HG03354 (cell line): ENCODE data around the gene PALD1.
"Not testable (repeated sequence)": the region's sequence is repeated elsewhere in the genome, so short reads cannot be mapped to it uniquely, and the experiment has no call there.

Source experiments
- ATAC-seq: cut with Tn5 transposase; IDR thresholded peaks from one replicate; pipeline ENCODE4 v1.9.1; 2021; ENCODE audit warnings: mild to moderate bottlenecking; ENCODE audit not compliant: unreplicated experiment, poor library complexity, severe bottlenecking

The PALD1 gene

DNA sequence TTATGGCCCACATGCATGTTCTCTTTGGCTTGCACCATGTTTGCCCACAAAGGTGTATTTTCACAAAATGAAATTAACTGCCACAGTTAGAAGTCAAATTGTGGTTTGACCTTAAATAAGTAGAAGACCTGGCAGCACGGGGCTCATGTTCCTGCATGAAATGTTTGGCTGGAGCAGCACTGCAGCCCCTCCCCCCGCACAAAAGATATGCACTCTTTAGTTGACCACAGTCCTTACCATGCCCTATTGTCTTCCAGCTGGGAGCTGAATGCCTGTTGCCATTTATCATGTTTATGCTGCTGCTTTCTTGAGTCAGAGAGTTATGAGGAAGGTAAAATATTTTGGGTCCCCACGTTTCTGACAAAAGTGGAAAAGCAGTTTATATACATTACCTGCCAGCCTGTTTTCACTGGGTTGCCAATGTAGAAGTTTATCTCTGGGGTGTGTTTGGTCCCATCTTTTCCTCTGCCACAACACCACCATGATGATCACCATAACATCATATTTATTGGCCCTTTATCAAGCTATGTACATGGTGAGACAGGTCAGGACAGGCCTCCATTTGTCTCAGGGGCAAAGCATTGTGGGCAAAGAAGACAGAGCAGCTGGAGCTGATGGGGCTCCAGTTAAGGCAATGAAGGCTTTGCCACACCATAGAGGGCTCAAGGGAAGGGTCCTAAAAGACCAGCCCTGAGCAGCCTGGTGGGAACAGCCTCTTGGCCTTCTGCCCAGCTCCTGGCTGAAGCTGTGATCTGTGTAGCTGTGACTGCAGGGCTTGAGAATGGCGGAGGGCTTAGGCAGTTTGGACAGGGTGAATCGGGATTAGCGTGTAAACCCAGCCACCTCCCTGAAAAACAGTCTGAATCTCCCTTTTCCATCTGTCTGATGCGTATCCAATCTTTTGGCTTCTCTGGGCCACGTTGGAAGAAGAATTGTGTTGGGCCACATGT, 118.6 kb downstream of the PALD1 start:
- ATAC-seq, result no peak

DNA sequence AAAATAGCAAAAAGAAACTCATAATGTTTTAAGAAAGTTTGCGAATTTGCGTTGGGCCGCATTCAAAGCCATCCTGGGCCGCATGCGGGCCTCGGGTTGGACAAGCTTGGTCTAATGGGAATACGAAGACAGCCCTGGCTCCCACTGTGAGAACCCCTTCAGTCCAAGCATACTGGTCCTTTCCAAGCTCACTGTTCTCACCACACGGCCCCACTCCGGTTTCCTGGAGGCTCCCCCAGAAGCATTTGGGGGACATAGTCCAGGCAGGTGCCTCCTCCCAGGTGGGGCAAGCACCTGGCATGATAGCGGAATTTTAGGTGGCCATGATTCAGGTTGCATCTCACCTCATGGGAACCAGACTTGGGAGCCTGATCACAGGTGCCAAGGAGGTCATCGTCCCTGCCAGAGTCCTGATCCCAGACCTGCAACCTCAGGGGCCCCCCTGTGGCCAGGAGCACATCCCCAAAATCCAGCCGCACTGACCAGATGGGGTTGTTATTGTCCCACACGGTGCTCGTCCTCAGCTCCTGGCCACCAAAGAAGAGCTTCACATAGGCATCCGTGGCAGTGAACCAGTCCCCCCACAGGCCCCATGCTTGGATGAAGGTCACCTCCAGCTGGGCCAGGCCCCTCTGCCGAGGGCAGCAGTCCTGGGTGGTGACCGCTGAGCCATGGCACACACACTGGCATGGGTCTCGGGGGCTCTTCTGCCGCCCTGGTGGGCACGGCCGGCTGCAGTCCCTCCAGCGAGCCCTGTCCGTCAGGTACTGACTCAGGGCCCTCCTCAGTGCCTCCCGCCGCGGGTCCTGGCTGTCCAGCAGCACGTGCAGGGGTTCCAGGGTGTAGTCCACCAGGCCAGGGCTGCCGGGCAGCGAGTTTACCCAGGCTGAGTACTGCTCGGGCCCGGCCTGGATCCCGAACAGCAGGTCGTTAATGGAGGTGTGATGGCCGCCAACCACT, 119.6 kb downstream of the PALD1 start:
- ATAC-seq, result no peak

DNA sequence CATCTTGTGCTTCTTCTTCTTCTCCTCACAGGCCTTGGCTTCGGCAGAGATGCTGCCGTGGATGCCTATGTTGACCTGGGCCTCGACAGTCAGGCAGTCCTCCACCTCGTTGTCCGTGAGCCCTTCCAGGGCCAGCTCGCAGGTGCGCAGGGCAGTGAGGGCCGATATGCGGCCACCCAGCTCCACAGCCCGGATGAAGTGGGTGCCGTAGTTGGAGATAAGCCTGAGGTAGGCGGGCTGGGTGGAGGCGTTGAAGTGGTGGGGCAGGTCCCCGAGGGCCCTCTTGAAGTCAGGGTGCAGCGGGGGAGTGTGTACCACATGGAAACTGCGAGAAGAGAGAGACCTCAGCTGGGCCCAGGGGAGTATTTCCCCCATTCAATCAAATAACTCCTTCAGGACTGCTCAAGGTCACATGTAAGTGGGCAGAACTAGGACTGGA, 120.3 kb downstream of the PALD1 start:
- ATAC-seq, result no peak

DNA sequence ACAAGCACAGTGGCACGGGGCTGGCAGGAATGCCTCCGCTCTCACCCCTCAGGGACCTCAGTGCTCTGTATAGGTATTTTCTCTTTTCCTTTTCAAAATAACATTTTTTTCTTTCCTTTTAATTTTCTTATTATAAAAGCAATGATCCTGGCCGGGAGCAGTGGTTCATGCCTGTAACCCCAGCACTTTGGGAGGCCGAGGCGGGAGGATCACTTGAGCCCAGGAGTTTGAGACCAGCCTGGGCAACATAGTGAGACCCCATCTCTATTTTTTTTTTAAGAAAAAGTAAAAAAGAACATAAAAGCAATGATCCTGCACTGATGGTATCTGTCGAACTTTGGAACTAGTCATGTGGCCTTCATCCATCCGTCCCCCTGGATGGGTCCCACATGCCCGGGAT, 120.8 kb downstream of the PALD1 start:
- no peak for ATAC-seq

DNA sequence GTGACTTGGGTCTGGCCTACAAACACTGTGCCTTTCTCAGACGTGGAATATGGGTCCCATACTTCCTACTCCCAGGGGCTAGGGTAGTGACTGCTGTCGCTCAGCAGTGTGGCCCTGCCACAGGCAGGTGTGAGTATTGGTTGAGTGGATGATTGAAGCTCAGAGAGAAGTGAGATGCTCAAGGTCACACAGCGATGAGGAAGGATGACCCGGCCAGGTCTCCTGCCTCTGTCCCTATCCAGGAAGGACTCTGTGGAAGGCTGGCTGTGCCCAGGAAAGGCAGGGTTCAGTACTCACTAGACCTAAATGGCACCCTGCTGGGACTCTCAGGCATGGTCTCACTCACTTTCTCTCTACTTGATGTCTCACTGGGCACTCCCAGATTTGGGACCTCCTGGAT, 121.2 kb downstream of the PALD1 start:
- no peak for ATAC-seq

DNA sequence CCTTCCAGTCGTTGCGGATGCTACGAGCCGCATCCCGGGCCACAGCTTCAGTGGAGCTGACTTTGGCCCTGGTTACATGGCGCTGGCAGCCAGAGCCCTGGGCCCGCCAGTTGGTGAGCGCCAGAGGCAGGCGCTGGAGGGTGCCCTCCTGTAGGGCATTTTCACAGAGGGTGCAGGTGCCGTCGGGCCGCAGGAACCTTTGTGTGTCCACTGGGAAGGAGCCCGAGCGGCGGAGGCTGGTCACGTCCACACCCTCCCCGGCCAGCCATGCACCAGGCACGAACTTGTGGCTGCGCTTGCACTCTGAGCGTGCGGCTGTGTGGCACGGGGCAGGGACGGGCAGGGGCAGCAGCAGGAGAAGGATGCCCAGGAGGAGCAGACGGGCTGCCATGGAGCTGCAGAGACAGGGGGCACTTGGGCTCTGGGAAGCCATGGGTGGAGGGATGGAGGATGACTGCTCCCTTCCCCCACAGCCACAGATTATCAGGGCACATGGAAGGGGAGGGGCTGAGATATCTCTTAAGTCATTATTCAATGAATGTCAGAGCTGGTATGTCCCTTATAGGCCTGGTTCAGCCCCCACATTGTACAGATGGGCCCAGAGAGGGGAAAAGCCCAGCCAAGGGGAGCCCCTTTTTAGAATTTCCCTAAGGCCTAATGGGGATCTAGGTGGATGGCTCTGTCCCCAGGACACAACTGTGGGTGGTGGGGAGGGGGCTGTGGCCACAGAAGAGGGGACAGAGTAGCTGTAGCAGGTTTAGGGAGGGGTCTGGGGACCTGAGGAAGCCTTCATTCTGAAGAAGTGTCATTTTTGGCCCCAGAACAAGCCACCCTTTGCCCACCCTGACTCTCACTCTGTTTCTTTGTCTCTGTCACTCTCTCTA, 122.2 kb downstream of the PALD1 start:
- ATAC-seq, result no peak

DNA sequence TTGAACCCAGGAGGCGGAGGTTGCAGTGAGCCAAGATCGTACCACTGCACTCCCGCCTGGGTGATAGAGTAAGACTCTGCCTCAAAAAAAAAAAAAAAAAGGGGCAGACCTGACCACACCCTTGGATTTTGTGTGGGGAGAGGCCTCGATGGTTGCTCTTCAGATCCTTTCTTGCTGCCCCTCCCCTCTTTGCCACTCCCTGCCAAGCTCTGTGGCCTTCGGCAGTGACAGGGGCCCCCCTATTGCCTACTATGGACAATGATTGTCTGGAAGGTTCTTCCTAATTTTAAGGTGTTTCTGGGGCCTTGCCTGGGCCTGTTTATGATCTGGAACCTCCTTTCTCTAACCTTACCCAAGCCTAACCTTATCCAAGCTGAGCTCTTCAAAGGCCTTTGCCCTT, 123.2 kb downstream of the PALD1 start:
- no peak for ATAC-seq

DNA sequence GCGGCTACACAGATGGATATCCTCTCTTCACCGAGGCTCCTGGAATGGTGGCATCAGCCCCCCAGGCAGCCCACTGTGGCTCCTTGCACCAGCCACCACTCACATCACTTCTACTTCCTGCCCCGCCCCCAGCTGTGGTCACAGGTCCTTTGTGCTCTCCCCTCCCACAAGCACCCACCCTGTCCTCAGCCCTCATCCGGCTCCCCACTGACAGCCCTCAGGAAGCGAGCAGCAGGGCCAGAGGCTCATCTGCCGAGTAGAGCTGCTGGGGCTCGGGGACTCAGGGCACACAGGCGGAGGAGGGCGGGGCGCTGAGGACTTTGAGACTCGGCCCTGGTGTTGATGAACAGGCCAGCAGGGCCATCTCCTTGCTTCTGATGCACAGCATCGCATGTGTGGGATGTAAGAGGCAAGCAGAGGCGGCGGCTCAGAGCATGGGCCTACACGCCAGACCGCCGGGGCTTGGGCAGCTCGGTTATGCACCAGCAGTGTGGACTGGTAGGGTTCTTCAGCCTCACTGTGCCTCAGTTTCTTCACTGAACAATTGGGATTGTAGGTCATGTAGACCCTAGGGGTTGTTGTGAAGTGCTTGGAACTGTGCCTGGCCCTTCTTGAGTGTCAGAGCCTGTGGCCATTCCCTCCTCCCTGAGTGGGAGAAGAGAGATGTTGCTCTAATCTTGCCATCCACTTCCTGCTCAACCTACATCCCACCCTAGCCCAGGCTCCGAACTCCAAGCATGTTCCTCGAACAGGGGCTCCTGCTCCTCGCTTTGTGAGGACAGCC, 124.3 kb downstream of the PALD1 start, which contains the start of gene PRF1:
Gene PRF1 (minus strand): TSS at position 77 of the 784 bp plus-strand sequence. CDS start 1,839 bp downstream, outside the sequence.
- no peak for ATAC-seq

DNA sequence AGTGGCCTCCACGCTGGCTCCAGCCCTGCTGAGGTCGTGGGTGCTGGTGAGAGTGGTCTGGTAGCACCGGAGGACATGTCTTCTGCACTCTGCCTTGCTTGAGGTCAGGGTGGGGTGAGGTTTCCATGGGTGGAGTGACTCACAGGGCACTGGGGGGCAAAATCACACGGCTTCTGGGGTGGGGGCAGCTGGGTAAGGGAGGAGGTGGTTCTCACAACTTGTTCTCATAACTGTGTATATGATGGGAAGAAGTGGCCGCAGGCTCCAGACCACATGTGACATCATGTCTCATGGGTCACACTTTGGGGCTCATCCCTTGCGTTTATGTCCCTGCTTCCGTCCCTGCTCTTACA, 124.9 kb downstream of the PALD1 start:
- no peak for ATAC-seq

DNA sequence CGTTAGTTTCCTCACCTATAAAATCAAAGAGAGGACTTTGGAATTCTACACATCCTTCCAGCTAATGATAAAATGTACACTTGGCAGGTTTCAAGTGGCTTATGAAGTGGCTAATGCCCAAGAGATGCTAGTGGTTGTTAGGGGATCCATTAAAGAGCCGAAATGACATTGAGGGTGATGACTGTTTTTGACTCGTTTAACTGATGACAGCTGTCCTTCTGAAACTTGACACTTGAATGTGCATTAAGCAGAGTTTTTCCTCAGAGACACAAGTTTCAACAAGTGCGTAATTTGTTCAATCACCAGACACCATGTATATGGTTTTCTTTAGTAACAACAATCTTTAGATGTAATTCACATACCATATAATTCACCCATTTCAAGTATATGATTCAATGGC, 125.5 kb downstream of the PALD1 start:
- ATAC-seq, result no peak

DNA sequence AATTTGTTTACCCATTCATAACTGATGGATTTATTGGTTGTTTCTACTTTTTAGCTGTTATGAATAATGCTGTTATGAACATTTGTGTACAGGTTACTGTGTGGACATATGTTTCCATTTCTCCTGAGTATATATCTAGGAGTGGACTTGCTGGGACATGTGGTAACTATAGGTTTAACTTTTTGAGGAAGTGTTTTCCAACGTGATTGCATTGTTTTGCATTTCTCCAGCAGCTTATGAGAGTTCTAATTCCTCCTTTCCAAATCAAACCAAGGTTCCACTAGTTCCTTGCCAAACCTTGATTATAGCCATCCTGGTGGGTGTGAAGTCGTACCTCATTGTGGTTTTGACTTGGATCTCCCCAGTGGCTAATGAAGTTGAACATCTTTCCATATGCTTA, 126.6 kb downstream of the PALD1 start:
- no peak for ATAC-seq

DNA sequence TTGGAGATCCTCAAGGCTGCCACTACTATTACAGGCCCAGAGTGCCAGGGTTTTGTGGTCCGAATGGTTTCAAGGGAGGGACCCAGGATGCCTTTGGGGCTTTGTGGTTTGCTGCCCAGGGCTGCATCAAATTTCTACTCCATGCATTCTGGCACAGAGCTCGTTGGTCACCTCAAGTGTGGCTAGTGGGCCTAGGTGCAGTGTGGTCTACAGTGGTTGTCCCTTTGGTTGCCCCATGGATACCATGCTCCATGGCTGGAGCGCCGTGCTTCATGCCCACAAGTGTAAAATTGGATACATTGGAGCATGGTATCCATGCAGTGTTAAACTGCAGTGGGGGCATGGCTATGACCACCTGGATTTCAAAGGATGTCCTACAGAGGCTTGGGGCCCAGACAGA, 129.4 kb downstream of the PALD1 start:
- ATAC-seq, result no peak

DNA sequence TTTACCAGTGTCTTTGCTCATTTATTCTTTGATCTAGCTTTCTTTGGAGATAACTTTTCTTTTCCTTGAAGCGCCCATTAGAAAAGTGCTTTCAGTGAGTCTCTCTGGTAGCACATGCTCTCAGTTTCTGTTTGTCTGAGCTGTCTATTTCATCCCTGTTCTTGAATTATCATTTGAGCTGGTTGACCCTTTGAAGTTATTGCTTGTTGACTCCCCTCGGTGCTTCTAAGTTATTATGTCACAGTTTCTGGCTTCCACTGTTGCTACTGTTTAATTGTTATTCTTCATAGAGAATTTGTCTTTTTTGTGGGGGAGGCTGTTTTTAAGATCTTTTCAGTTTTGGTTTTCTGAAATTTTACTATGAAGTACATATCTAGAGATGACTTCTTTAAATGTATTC, 135.4 kb downstream of the PALD1 start:
- no peak for ATAC-seq

DNA sequence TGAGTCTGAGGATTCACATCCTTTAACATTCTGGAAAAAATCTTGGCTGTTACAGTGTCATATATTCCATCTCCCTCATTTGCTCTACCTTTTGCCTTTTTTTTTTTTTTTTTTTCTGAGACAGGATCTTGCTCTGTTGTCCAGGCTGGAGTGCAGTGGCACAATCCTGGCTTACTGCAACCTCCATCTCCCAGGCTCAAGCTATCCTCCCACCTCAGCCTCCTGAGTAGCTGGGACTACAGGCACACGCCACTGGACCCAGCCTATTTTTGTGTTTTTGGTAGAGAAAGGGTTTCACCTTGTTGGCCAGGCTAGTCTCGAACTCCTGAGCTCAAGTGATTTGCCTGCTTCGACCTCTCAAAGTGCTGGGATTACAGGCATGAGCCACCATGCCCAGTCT, 135.8 kb downstream of the PALD1 start:
- not testable (repeated sequence) for ATAC-seq

DNA sequence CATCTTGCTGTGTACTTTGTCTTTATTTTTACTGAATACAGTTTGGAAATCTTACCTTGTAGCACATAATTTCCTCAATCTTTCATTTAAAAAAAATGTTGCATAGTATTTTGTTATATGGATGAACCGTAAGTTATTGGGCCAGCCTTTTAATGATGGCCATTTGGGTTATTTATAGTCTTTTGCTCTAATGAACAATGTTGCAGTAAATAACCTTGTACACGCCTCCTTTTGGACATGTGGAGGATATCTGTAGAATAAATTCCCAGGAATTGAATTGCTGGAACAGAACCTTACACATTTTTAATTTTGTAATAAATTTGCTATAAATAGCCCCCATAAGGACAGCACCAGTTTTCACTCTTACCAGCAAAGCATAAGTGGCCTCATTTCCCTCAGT, 136.6 kb downstream of the PALD1 start:
- no peak for ATAC-seq

DNA sequence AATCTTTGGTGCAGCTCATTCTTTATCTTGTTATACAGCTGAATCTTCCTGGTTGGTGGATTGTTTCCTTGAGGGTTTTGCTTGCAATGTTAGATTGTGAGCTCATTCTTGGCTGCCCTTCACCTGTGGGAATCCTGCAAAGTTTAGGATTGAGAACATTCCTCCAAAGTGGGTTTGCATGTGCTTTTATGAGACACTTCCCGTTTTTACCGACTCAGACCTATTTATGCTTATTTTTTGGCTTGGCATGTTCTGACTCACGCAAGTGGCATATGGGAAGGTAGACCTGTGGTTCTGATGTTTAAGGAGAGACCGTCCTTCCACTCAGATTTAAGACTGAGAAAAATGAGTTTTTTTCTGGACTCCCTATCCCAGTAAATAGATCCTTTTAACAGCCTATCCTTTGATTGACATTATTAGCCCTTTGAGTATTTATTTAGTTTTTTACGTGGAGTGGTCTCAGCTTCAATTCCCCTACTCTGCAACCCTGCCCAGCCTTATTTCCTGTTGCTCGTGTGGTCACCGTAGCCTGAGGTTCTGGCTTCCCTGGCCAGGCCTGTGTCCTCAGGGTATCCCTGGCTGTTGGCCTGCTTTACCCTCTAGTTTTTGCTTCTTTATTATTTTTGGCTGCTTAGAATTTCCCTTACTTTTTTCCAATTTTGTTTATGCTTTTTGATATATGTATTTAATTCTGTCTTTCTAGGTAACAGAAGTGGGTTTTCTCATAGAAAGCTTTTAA, 137.4 kb downstream of the PALD1 start:
- no peak for ATAC-seq

DNA sequence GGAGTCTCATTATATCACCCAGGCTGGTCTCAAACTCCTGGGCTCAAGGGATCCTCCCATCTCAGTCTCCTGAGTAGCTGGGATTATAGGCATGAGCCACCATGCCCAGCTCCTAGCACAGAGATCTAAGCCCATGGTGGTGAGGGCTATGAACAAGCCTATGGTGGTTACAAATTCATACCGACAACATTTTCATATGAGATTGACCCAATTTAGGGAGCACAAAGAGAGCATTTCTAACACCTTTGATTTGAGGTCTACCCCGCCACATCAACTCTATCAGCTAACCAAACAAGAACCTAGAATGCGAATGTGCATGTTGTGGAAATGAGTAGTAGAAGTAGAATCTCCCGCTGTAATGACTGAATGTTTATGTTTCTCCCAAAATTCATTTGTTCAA, 138.2 kb downstream of the PALD1 start:
- ATAC-seq, result no peak
